OCI-LY7 (cell line): ENCODE measurements around the gene CORO1C. TPM values are rescaled to one million over a fixed set of nuclear protein-coding genes. Genes with fewer than 3 reads are reported as not detected.

Experiments used
- BruUV-seq: library from RNA; stranded (reverse); fragments of 400-500 nt; replicated peaks from 2 replicates; lab custom pipeline; 2021; lab: Mats Ljungman, UMichigan
- CTCF ChIA-PET: fragments of 300-600 bp; sonication (Branson Sonifier 250); formaldehyde crosslinking; loops from one replicate; lab custom pipeline; 2022; ENCODE audit warnings: antibody characterized with exemption; ENCODE audit not compliant: unreplicated experiment; lab: Charles Lee
- POLR2A ChIA-PET: fragments of 300-600 bp; sonication (Branson Sonifier 250); formaldehyde crosslinking; loops from one replicate; lab custom pipeline; 2022; ENCODE audit warnings: antibody characterized with exemption; lab: Charles Lee
- DNase-seq: peaks from one replicate; pipeline ENCODE4 v3.0.0-alpha.2; 2015; ENCODE audit warnings: low spot score
- H2AFZ ChIP-seq: fragments of 200-600 bp; sonication (generic), shearing (Covaris generic); 2 replicates; pipeline ENCODE4 v1.6.1; 2014; ENCODE audit warnings: mild to moderate bottlenecking, antibody characterized with exemption, low read length, moderate library complexity
- H3K27ac ChIP-seq: fragments of 200-600 bp; sonication (generic); 2 replicates; pipeline ENCODE4 v1.5.1; 2014; ENCODE audit warnings: mixed run types, low read depth, mild to moderate bottlenecking, moderate library complexity, low read length, inconsistent platforms; ENCODE audit not compliant: poor library complexity, severe bottlenecking
- H3K36me3 ChIP-seq: fragments of 200-600 bp; sonication (generic); 2 replicates; pipeline ENCODE4 v1.6.1; 2014; ENCODE audit warnings: mild to moderate bottlenecking, antibody characterized with exemption, low read length, moderate library complexity, mixed read lengths; ENCODE audit not compliant: insufficient read depth
- H3K4me1 ChIP-seq: fragments of 200-600 bp; sonication (generic); 2 replicates; pipeline ENCODE4 v1.5.1; 2014; ENCODE audit warnings: mild to moderate bottlenecking, low read length; ENCODE audit not compliant: insufficient read depth, poor library complexity, severe bottlenecking
- H3K4me2 ChIP-seq: fragments of 200-600 bp; sonication (generic); 2 replicates; pipeline ENCODE4 v1.6.1; 2014; ENCODE audit warnings: mild to moderate bottlenecking, low read length
- H3K4me3 ChIP-seq: fragments of 200-600 bp; sonication (generic); 2 replicates; pipeline ENCODE4 v1.5.1; 2014; ENCODE audit warnings: mild to moderate bottlenecking, low read depth, low read length; ENCODE audit not compliant: poor library complexity, severe bottlenecking
- H3K79me2 ChIP-seq: fragments of 200-600 bp; sonication (generic); 2 replicates; pipeline ENCODE4 v1.6.1; 2016; ENCODE audit warnings: low read depth, mild to moderate bottlenecking, low read length, moderate library complexity, mixed read lengths; ENCODE audit not compliant: insufficient read depth
- H3K9me2 ChIP-seq: fragments of 200-600 bp; sonication (generic); 2 replicates; pipeline ENCODE4 v1.6.1; 2016; ENCODE audit warnings: mild to moderate bottlenecking, low read length, mixed read lengths; ENCODE audit not compliant: insufficient read depth
- H3K9me3 ChIP-seq: fragments of 200-600 bp; sonication (generic); 2 replicates; pipeline ENCODE4 v1.6.1; 2014; ENCODE audit warnings: mild to moderate bottlenecking, mixed run types, low read length, mixed read lengths
- H4K20me1 ChIP-seq: fragments of 200-600 bp; sonication (generic); 2 replicates; pipeline ENCODE4 v1.6.1; 2014; ENCODE audit warnings: mild to moderate bottlenecking, antibody characterized with exemption, low read length, moderate library complexity, mixed read lengths; ENCODE audit not compliant: insufficient read depth
- CTCF ChIP-seq: fragments of 200-600 bp; sonication (generic); conservative IDR thresholded peaks from 2 replicates; pipeline ENCODE4 v1.5.1; 2014; ENCODE audit warnings: mild to moderate bottlenecking, antibody characterized with exemption, low read length, moderate library complexity, mixed read lengths
- EZH2phosphoT487 ChIP-seq: fragments of 200-600 bp; sonication (generic); IDR thresholded peaks from 2 replicates; pipeline ENCODE4 v1.6.1; 2018; ENCODE audit warnings: low read depth, borderline replicate concordance, mild to moderate bottlenecking, mixed run types, antibody characterized with exemption, low read length, moderate library complexity, mixed read lengths
- intact Hi-C: fragments of 100-400 bp; cut with micrococcal nuclease; formaldehyde crosslinking; loops from one replicate; pipeline ENCODE4 v1.10.0; 2022; ENCODE audit not compliant: unreplicated experiment
- total RNA-seq, 2 experiments: library from RNA; depleted of rRNA in 1 of 2; stranded (reverse); fragments of >200 nt in 1 of 2; shearing (Covaris generic) in 1 of 2; gene quantifications; 2 replicates each; pipeline ENCODE4 v1.2.3, GENCODE V29; 2014 to 2022

CORO1C gene
- total RNA-seq, 2 experiments from 2014 or later = 74.7 to 148 TPM

- no TSS peak for BruUV-seq
- ChIA-PET CTCF (no interaction called here), POLR2A (interaction anchor here (0.6 kb wide), 1 partner anchor 28 kb away, joined by 3 read pairs; no protein-coding TSS in a partner anchor)
- Histone ChIP-seq H4K20me1 (no peaks in the 10 kb centered on the region), H3K4me2 (no peak overlapping the region), H3K4me1 (peaks cover 24% of the 10 kb centered on the region), H3K9me3 (no peaks in the 10 kb centered on the region), H3K36me3 (no peaks in the 10 kb centered on the region), H3K27ac (no peak overlapping the region), H3K4me3 (no peak overlapping the region), H2AFZ (no peak overlapping the region), H3K9me2 (no peaks in the 10 kb centered on the region), H3K79me2 (no peaks in the 10 kb centered on the region)
- TF ChIP-seq CTCF (no peak), EZH2phosphoT487 (no peak)
- DNase-seq = peak; percentile 27
- intact Hi-C loops = no loop called here
Measured at GRCh38 chr12:108766294-108766693, 35.0 kb upstream of the CORO1C start.

- Histone ChIP-seq H3K4me1 (peaks cover 23% of the 10 kb centered on the region), H2AFZ (no peak overlapping the region), H3K4me3 (no peak overlapping the region), H3K4me2 (no peak overlapping the region), H3K27ac (no peak overlapping the region), H3K36me3 (no peaks in the 10 kb centered on the region), H3K79me2 (no peaks in the 10 kb centered on the region), H3K9me3 (no peaks in the 10 kb centered on the region), H4K20me1 (no peaks in the 10 kb centered on the region), H3K9me2 (no peaks in the 10 kb centered on the region)
- ChIA-PET POLR2A (interaction anchor here (1.0 kb wide), 1 partner anchor 98 kb away, joined by 4 read pairs; no protein-coding TSS in a partner anchor), CTCF (no interaction called here)
- intact Hi-C loops = no loop called here
- DNase-seq = no peak
- TF ChIP-seq CTCF (no peak), EZH2phosphoT487 (no peak)
- BruUV-seq = no TSS peak
Measured at GRCh38 chr12:108765289-108765764, 34.0 kb upstream of the CORO1C start.

- intact Hi-C loops = no loop called here
Measured at GRCh38 chr12:108764540-108765288, 33.4 kb upstream of the CORO1C start.

More at GRCh38 chr12:108764540-108765288, 33.4 kb upstream of the CORO1C start:
- DNase-seq = no peak
- Histone ChIP-seq H2AFZ (no peak overlapping the region), H3K4me1 (peaks cover 23% of the 10 kb centered on the region), H3K36me3 (no peaks in the 10 kb centered on the region), H4K20me1 (no peaks in the 10 kb centered on the region), H3K9me2 (no peaks in the 10 kb centered on the region), H3K4me3 (no peak overlapping the region), H3K79me2 (no peaks in the 10 kb centered on the region), H3K4me2 (no peak overlapping the region), H3K27ac (no peak overlapping the region), H3K9me3 (no peaks in the 10 kb centered on the region)
- BruUV-seq = no TSS peak
- ChIA-PET CTCF (no interaction called here), POLR2A (interaction anchor here (1.0 kb wide), 1 partner anchor 98 kb away, joined by 4 read pairs; no protein-coding TSS in a partner anchor)
- TF ChIP-seq EZH2phosphoT487 = no peak
- no peak for TF ChIP-seq CTCF
